Gastrocnemius medialis (tissue), 4 donors: ENCODE measurements around the gene RPL10A.

Source experiments
- CTCF ChIP-seq, 5 experiments: fragments of 450-650 bp in 3 of 5; fragments of 200-600 bp in 2 of 5; sonication (generic) in 2 of 5; IDR thresholded peaks in 4 of 5; conservative IDR thresholded peaks in 1 of 5; 1 replicate in 4 of 5; 2 replicates in 1 of 5; pipeline ENCODE4 v1.5.1; 2016 to 2019; ENCODE audit warnings: antibody characterized with exemption in 5 of 5, mild to moderate bottlenecking in 3 of 5, moderate library complexity in 3 of 5
- POLR2A ChIP-seq, 2 donors: fragments of 450-650 bp; IDR thresholded peaks; one replicate each; pipeline ENCODE4 v1.6.1; 2017; ENCODE audit warnings: antibody characterized with exemption in 2 of 2, mild to moderate bottlenecking in 2 of 2, moderate library complexity in 2 of 2

- TF ChIP-seq POLR2A (IDR thresholded peaks at IDR 0.05): no peak
- TF ChIP-seq CTCF (IDR thresholded peaks at IDR 0.05 in 4 of 5, conservative IDR thresholded peaks at IDR 0.05 in 1 of 5): no peak
Measured at GRCh38 chr6:35476004-35476403, 7.8 kb downstream of the RPL10A start.
